ENCODE data around the gene PATL1.
A peak's percentile ranks its signal among the peaks of the same experiment; 100 is the strongest.

PATL1 gene

DNA sequence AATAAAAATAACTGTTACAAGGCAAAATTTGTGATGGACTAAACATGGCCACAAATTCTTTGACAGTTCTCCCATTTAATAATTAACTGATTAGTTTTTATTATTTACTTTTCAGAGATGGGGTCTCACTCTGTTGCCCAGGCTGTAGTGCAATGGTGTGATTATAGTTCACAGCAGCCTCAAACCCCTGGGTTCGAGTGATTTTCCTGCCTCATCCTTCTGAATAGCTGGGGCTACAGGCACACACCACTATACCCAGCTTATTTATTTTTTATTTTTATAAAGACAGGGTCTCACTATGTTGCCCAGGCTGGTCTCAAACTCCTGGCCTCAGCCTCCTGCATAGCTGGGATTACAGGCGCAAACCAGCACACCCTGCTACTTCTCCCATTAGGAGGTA lies 4.5 kb upstream of the PATL1 start:
- DNase-seq (ENCODE audit: low read depth in 2 of 2): no peak
- no peak overlapping the region for H3K4me3 ChIP-seq (replicated peaks in 1 of 2; ENCODE audit: low read depth in 2 of 2, low read length in 2 of 2)
- TF ChIP-seq, protein P1, sequence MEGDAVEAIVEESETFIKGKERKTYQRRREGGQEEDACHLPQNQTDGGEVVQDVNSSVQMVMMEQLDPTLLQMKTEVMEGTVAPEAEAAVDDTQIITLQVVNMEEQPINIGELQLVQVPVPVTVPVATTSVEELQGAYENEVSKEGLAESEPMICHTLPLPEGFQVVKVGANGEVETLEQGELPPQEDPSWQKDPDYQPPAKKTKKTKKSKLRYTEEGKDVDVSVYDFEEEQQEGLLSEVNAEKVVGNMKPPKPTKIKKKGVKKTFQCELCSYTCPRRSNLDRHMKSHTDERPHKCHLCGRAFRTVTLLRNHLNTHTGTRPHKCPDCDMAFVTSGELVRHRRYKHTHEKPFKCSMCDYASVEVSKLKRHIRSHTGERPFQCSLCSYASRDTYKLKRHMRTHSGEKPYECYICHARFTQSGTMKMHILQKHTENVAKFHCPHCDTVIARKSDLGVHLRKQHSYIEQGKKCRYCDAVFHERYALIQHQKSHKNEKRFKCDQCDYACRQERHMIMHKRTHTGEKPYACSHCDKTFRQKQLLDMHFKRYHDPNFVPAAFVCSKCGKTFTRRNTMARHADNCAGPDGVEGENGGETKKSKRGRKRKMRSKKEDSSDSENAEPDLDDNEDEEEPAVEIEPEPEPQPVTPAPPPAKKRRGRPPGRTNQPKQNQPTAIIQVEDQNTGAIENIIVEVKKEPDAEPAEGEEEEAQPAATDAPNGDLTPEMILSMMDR (IDR thresholded peaks at IDR 0.05; ENCODE audit: low read depth, low read length): no peak

DNA sequence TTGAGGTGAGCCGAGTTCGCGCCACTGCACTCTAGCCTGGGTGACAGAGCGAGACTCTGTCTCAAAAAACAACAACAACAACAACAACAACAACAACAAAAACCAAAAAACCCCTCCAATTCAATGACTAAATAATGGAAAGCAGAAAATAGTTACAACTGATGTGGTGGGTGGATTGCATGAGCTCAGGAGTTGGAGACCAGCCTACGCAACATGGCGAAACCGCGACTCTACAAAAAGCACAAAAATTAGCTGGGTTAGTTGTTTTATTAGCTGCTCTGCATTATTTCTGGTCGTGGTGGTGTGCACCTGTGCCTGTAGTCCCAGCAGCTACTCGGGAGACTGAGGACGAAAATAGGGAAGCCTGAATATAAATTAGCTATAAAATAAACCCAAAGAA lies 2.6 kb upstream of the PATL1 start:
- H3K4me3 ChIP-seq (replicated peaks in 1 of 2; ENCODE audit: low read depth in 2 of 2, low read length in 2 of 2): no peak overlapping the region
- no peak for DNase-seq (ENCODE audit: low read depth in 2 of 2)
- TF ChIP-seq, protein P1 (IDR thresholded peaks at IDR 0.05; ENCODE audit: low read depth, low read length): no peak

DNA sequence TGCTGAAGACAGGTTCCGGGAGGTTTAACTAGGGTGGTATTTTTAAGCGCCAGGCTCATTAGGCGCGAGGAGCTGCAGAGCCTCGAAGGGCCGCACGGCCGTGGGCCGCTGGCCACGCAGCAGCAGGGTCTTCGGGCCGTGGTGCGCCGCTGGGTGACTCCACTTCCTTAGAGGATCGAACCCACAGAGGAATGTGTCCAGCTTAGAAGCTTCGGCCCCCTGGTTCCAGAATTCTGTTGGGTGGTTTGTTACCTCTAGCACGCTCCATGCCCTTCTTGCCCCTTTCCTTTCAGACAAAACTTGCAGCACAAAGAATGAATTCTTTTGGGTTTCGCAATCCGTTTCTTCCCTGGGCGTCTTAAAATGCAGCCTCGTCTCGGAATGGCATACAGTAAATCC lies 773 bp upstream of the PATL1 start:
- peak overlapping the region; percentile 61 to 82 for H3K4me3 ChIP-seq (replicated peaks in 1 of 2; ENCODE audit: low read depth in 2 of 2, low read length in 2 of 2)
- TF ChIP-seq, protein P1 (IDR thresholded peaks at IDR 0.05; ENCODE audit: low read depth, low read length): peak; percentile 4
- DNase-seq (ENCODE audit: low read depth in 2 of 2): peak; percentile 75 to 77

DNA sequence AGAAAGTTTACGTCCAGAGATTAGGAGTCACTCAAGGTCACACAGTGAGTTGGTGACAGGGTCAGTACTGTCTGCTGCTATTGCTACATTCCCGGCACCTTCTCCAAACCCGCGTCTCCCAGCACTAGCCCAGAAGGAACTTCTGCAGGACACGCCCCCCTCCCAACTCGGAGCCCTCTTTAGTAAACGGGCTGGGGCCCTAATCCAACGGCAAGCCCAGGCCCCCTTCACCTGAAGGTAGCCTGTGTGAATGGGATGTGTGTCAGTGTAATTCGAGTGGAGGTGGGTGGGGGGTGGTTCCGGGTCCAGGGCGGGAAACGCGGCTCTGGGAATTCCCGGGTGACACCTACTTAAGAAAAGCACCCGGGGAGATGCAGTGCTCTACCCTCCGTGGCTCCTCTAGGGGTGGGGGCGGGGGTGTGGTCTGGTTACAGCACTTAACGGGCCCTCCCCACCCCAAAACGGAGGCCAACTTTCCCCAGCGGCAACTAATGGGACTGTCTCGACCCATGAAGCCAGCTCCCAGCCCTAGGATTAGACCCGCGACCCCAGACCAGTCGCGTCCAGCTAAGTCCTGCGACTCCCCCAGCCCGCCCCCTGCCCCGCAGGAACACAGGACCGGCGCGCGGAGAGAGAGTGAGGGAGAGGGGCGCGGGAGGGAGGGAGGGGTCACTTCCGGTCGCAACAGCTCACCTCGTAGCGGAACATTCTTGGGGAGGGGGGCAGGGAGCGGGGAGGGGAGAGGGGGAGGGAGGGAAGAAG lies 468 bp downstream of the PATL1 start:
- H3K4me3 ChIP-seq (replicated peaks in 1 of 2; ENCODE audit: low read depth in 2 of 2, low read length in 2 of 2): peak overlapping the region; percentile 82 to 84
- TF ChIP-seq, protein P1 (IDR thresholded peaks at IDR 0.05; ENCODE audit: low read depth, low read length): peak; percentile 27
- DNase-seq (ENCODE audit: low read depth in 2 of 2): peak; percentile 50 to 56

DNA sequence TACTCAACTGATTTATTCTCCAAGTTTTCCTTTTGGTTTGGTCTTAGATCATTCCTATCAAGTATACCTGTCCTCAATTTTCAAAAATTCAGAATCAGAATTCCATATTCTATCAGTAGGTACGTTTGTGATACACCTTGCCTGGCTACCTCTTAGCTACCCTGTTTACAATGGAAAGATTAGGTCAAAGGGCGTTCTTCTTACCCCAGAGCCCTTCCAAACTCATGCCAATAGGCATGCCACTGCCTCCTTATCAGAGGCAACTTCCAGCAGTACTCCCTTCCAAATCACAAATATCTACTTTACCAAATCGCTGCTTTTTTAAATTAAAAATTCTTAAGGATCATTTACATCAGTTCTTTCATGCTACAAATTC lies 1.0 kb downstream of the PATL1 start:
- TF ChIP-seq, protein P1 (IDR thresholded peaks at IDR 0.05; ENCODE audit: low read depth, low read length): no peak
- no peak for DNase-seq (ENCODE audit: low read depth in 2 of 2)
- H3K4me3 ChIP-seq (replicated peaks in 1 of 2; ENCODE audit: low read depth in 2 of 2, low read length in 2 of 2): peak overlapping the region; percentile 82 to 84

DNA sequence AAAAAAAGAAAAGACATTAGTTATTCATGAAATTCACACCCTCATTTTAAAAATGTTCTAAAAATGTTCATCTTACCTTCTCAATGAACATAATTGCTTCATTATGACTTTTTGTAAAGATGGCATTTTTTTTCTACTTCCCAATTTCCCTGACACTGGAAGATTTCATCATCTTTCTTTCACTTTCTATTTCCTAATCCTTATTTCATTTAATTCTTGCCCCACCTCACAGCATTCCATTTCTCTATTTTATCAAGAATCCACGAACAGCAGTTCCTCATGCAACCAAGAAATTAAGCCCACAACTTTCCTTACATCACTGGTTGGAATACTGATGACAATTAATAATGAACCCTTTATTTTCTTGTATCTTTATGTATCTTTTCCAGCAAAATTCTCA lies 1.9 kb downstream of the PATL1 start:
- peak; percentile 22 to 40 for DNase-seq (ENCODE audit: low read depth in 2 of 2)
- peak overlapping the region in 1 of 2 donors; percentile 28 for H3K4me3 ChIP-seq (replicated peaks in 1 of 2; ENCODE audit: low read depth in 2 of 2, low read length in 2 of 2)
- TF ChIP-seq, protein P1 (IDR thresholded peaks at IDR 0.05; ENCODE audit: low read depth, low read length): no peak

DNA sequence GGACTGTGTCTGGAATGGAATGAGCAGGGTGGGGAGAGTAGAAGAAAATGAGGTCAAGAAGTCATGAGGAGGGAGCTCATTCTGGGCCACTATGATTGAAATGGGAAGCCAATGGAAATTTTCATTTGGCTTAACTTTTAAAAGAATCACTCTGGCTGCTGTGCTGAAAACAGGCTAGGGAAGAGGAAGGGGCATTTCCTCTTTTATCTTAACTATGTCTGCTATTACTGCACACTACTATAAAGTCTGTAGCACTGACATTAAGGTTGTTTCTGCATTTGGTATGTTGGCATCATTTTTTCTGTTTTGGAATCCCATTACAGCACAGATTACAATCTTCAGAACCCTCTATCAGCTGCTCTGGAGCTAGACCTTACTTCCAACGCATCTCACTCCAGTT lies 8.2 kb downstream of the PATL1 start:
- TF ChIP-seq, protein P1 (IDR thresholded peaks at IDR 0.05; ENCODE audit: low read depth, low read length): no peak
- no peak for DNase-seq (ENCODE audit: low read depth in 2 of 2)
- H3K4me3 ChIP-seq (replicated peaks in 1 of 2; ENCODE audit: low read depth in 2 of 2, low read length in 2 of 2): no peak overlapping the region

Measured in cardiac fibroblast (primary cell).